ENCODE results near the gene OPTC. TPM values are rescaled to one million over a fixed set of nuclear protein-coding genes. Genes with fewer than 3 reads are reported as not detected.

Gene OPTC
- total and polyA plus RNA-seq, 9 of the 15 experiments (the other 6 are each of a cell fraction or from before 2014, with no cell fraction given), result not detected

GRCh38 chr1:203477748-203478147 lies 16.2 kb upstream of the OPTC start:
- no peaks in the 10 kb centered on the region for H4K20me1 ChIP-seq (replicated peaks; ENCODE audit: control insufficient read depth, insufficient read depth, low read length)
- BruUV-seq (replicated peaks), result no TSS peak
- H3K9ac ChIP-seq (ENCODE audit: insufficient read depth in 1 of 2, low read depth in 2 of 2, low read length in 2 of 2), result no peak overlapping the region
- DNase-seq (ENCODE audit: extremely low read depth in 1 of 4, low spot score in 3 of 4) (no peak), FAIRE-seq (no peak), ATAC-seq (no peak)
- H3K9me1 ChIP-seq (ENCODE audit: control insufficient read depth, insufficient read depth, low read length), result no peaks in the 10 kb centered on the region
- ChIA-PET CTCF (ENCODE audit: low intra/inter-chr PET ratio) (no interaction called here), POLR2A (interaction anchor here (0.7 to 2.8 kb wide), 5 partner anchors 10 to 169 kb away, joined by 3 to 20 read pairs (median 3); no protein-coding TSS in a partner anchor)
- no peak overlapping the region for H3K4me3 ChIP-seq
- intact Hi-C loops (cut with micrococcal nuclease) (no loop called here), in situ Hi-C loops (cut with MboI) (no loop called here)
- 0% methylated on average over 3 of the region's 3 CpGs for WGBS (ENCODE audit: insufficient coverage, low coverage, missing lambda C conversion rate)
- peaks cover 0 to 4% of the 10 kb centered on the region in 2 experiments; a peak in 1 of 5 replicates for H3K4me1 ChIP-seq (replicated peaks in 1 of 2; ENCODE audit: control insufficient read depth in 2 of 2, insufficient read depth in 2 of 2, low read length in 2 of 2)
- no peak overlapping the region for H2AFZ ChIP-seq (ENCODE audit: low read depth, low read length)
- no peaks in the 10 kb centered on the region for H3K9me3 ChIP-seq (replicated peaks; ENCODE audit: control insufficient read depth, insufficient read depth, low read depth, low read length)
- no peak overlapping the region for H3K4me2 ChIP-seq (ENCODE audit: insufficient read depth, low read length)
- no peaks in the 10 kb centered on the region for H3K79me2 ChIP-seq (ENCODE audit: control insufficient read depth, insufficient read depth, low read length)
- H3K27me3 ChIP-seq (ENCODE audit: control insufficient read depth in 2 of 2, insufficient read depth in 2 of 2, low read length in 2 of 2), result peaks cover 34 to 56% of the 10 kb centered on the region in 2 experiments
- no peaks in the 10 kb centered on the region for H3K36me3 ChIP-seq (ENCODE audit: control insufficient read depth, insufficient read depth, low read length)
- TF ChIP-seq XRCC3 (IDR thresholded peaks at IDR 0.05), result no peak
- no peak overlapping the region for H3K27ac ChIP-seq (ENCODE audit: extremely low read depth, low read depth, low read length)

GRCh38 chr1:203478231-203478630 lies 15.7 kb upstream of the OPTC start:
- H3K4me1 ChIP-seq (replicated peaks in 1 of 2; ENCODE audit: control insufficient read depth in 2 of 2, insufficient read depth in 2 of 2, low read length in 2 of 2), result peaks cover 0 to 4% of the 10 kb centered on the region in 2 experiments; a peak in 1 of 5 replicates
- ChIA-PET CTCF (ENCODE audit: low intra/inter-chr PET ratio) (no interaction called here), POLR2A (interaction anchor here (2.8 kb wide), 1 partner anchor 13 kb away, joined by 20 read pairs; no protein-coding TSS in a partner anchor)
- no peak for FAIRE-seq
- H3K4me3 ChIP-seq, result no peak overlapping the region
- ATAC-seq, result no peak
- BruUV-seq (replicated peaks), result no TSS peak
- H3K27ac ChIP-seq (ENCODE audit: extremely low read depth, low read depth, low read length), result no peak overlapping the region
- H3K9me1 ChIP-seq (ENCODE audit: control insufficient read depth, insufficient read depth, low read length), result no peaks in the 10 kb centered on the region
- in situ Hi-C loops (cut with MboI), result no loop called here
- no peaks in the 10 kb centered on the region for H4K20me1 ChIP-seq (replicated peaks; ENCODE audit: control insufficient read depth, insufficient read depth, low read length)
- no peaks in the 10 kb centered on the region for H3K79me2 ChIP-seq (ENCODE audit: control insufficient read depth, insufficient read depth, low read length)
- no peaks in the 10 kb centered on the region for H3K36me3 ChIP-seq (ENCODE audit: control insufficient read depth, insufficient read depth, low read length)
- intact Hi-C loops (cut with micrococcal nuclease), result no loop called here
- H3K27me3 ChIP-seq (ENCODE audit: control insufficient read depth in 2 of 2, insufficient read depth in 2 of 2, low read length in 2 of 2), result peaks cover 38 to 60% of the 10 kb centered on the region in 2 experiments
- no peaks in the 10 kb centered on the region for H3K9me3 ChIP-seq (replicated peaks; ENCODE audit: control insufficient read depth, insufficient read depth, low read depth, low read length)
- WGBS (ENCODE audit: insufficient coverage, low coverage, missing lambda C conversion rate), result 4% methylated on average over 3 of the region's 3 CpGs
- no peak overlapping the region for H2AFZ ChIP-seq (ENCODE audit: low read depth, low read length)
- no peak overlapping the region for H3K9ac ChIP-seq (ENCODE audit: insufficient read depth in 1 of 2, low read depth in 2 of 2, low read length in 2 of 2)
- no peak for DNase-seq (ENCODE audit: extremely low read depth in 1 of 4, low spot score in 3 of 4)
- H3K4me2 ChIP-seq (ENCODE audit: insufficient read depth, low read length), result no peak overlapping the region
- TF ChIP-seq ZNF785 (CRISPR knock-in tag; IDR thresholded peaks at IDR 0.05), result no peak
- TF ChIP-seq CEBPZ (IDR thresholded peaks at IDR 0.05; ENCODE audit: borderline replicate concordance, low read depth, low read length), result no peak
- TF ChIP-seq ZBTB1 (CRISPR knock-in tag; IDR thresholded peaks at IDR 0.05; ENCODE audit: borderline replicate concordance, low read depth), result no peak
- TF ChIP-seq DNMT1 (IDR thresholded peaks at IDR 0.05), result no peak
- no peak for TF ChIP-seq ZNF57 (CRISPR knock-in tag; IDR thresholded peaks at IDR 0.05)
- no peak for TF ChIP-seq SNIP1 (IDR thresholded peaks at IDR 0.05; ENCODE audit: low read depth)
- TF ChIP-seq ZNF239 (CRISPR knock-in tag; IDR thresholded peaks at IDR 0.05), result no peak
- no peak for TF ChIP-seq CBFA2T2 (conservative IDR thresholded peaks at IDR 0.05)
- TF ChIP-seq TRIM25 (IDR thresholded peaks at IDR 0.05; ENCODE audit: borderline replicate concordance), result no peak
- TF ChIP-seq SP2 (IDR thresholded peaks at IDR 0.05; ENCODE audit: extremely low read depth, low read depth, low read length, poor library complexity, severe bottlenecking), result no peak
- TF ChIP-seq ZNF766 (CRISPR knock-in tag; conservative IDR thresholded peaks at IDR 0.05), result no peak

Data from K562 (cell line).